ENCODE data around the gene NT5C1A.

NT5C1A gene

GRCh38 chr1:39639305-39640130 lies 32.4 kb downstream of the NT5C1A start, which contains the start of gene HEYL:
TSS of gene HEYL (minus strand) at chr1:39639643. CDS start at chr1:39639625, 18 bp downstream.
- peak within 1 kb of the TSS; percentile 63 for H3K4me3 ChIP-seq (ENCODE audit: low read length, poor library complexity, severe bottlenecking)
- no peaks in the 10 kb centered on the region for H3K9me2 ChIP-seq (replicated peaks; ENCODE audit: low read depth, low read length)

GRCh38 chr1:39638965-39639304 lies 33.0 kb downstream of the NT5C1A start:
- TF ChIP-seq EZH2phosphoT487 (IDR thresholded peaks at IDR 0.05; ENCODE audit: borderline replicate concordance) (no peak), CTCF (conservative IDR thresholded peaks at IDR 0.05; ENCODE audit: low read length) (no peak)
- Histone ChIP-seq H3K79me2 (ENCODE audit: insufficient read depth, low read length) (no peaks in the 10 kb centered on the region), H3K4me3 (ENCODE audit: low read length, poor library complexity, severe bottlenecking) (peak overlapping the region; percentile 63), H3K4me1 (ENCODE audit: insufficient read depth, low read length, poor library complexity, severe bottlenecking) (no peaks in the 10 kb centered on the region), H4K20me1 (ENCODE audit: insufficient read depth, low read length, poor library complexity, severe bottlenecking) (no peaks in the 10 kb centered on the region), H2AFZ (ENCODE audit: low read length) (no peak overlapping the region; the same call in 1 of the 2 replicates), H3K27me3 (ENCODE audit: insufficient read depth, low read length, poor library complexity, severe bottlenecking) (no peaks in the 10 kb centered on the region), H3K9me3 (ENCODE audit: insufficient read depth, low read depth, low read length) (no peaks in the 10 kb centered on the region), H3K36me3 (ENCODE audit: insufficient read depth, low read length) (no peaks in the 10 kb centered on the region), H3K9ac (ENCODE audit: low read depth, low read length, poor library complexity, severe bottlenecking) (no peak overlapping the region), H3K9me2 (replicated peaks; ENCODE audit: low read depth, low read length) (no peaks in the 10 kb centered on the region), H3K4me2 (ENCODE audit: low read depth, low read length, poor library complexity, severe bottlenecking) (peak overlapping the region; percentile 54), H3F3A (ENCODE audit: low read depth) (no peaks in the 10 kb centered on the region)

More at GRCh38 chr1:39639305-39640130, 32.4 kb downstream of the NT5C1A start, which contains the start of gene HEYL:
- Histone ChIP-seq H4K20me1 (ENCODE audit: insufficient read depth, low read length, poor library complexity, severe bottlenecking) (no peaks in the 10 kb centered on the region), H3K27me3 (ENCODE audit: insufficient read depth, low read length, poor library complexity, severe bottlenecking) (no peaks in the 10 kb centered on the region), H3F3A (ENCODE audit: low read depth) (no peaks in the 10 kb centered on the region), H3K9me3 (ENCODE audit: insufficient read depth, low read depth, low read length) (no peaks in the 10 kb centered on the region), H3K9ac (ENCODE audit: low read depth, low read length, poor library complexity, severe bottlenecking) (no peak within 1 kb of the TSS), H3K79me2 (ENCODE audit: insufficient read depth, low read length) (no peaks in the 10 kb centered on the region), H2AFZ (ENCODE audit: low read length) (peak within 1 kb of the TSS; percentile 4; the same call in 1 of the 2 replicates), H3K4me2 (ENCODE audit: low read depth, low read length, poor library complexity, severe bottlenecking) (peak within 1 kb of the TSS; percentile 54), H3K4me1 (ENCODE audit: insufficient read depth, low read length, poor library complexity, severe bottlenecking) (no peaks in the 10 kb centered on the region), H3K36me3 (ENCODE audit: insufficient read depth, low read length) (no peaks in the 10 kb centered on the region)
- TF ChIP-seq EZH2phosphoT487 (IDR thresholded peaks at IDR 0.05; ENCODE audit: borderline replicate concordance) (no peak), CTCF (conservative IDR thresholded peaks at IDR 0.05; ENCODE audit: low read length) (peak; percentile 43)

GRCh38 chr1:39637361-39637760 lies 34.5 kb downstream of the NT5C1A start:
- Histone ChIP-seq H3K9ac (ENCODE audit: low read depth, low read length, poor library complexity, severe bottlenecking) (no peak overlapping the region), H3K4me2 (ENCODE audit: low read depth, low read length, poor library complexity, severe bottlenecking) (no peak overlapping the region), H3K9me2 (replicated peaks; ENCODE audit: low read depth, low read length) (no peaks in the 10 kb centered on the region), H3K9me3 (ENCODE audit: insufficient read depth, low read depth, low read length) (no peaks in the 10 kb centered on the region), H3K27me3 (ENCODE audit: insufficient read depth, low read length, poor library complexity, severe bottlenecking) (no peaks in the 10 kb centered on the region), H3F3A (ENCODE audit: low read depth) (no peaks in the 10 kb centered on the region), H3K4me1 (ENCODE audit: insufficient read depth, low read length, poor library complexity, severe bottlenecking) (no peaks in the 10 kb centered on the region), H3K4me3 (ENCODE audit: low read length, poor library complexity, severe bottlenecking) (no peak overlapping the region), H4K20me1 (ENCODE audit: insufficient read depth, low read length, poor library complexity, severe bottlenecking) (no peaks in the 10 kb centered on the region), H2AFZ (ENCODE audit: low read length) (no peak overlapping the region), H3K36me3 (ENCODE audit: insufficient read depth, low read length) (no peaks in the 10 kb centered on the region), H3K79me2 (ENCODE audit: insufficient read depth, low read length) (no peaks in the 10 kb centered on the region)
- TF ChIP-seq CTCF (conservative IDR thresholded peaks at IDR 0.05; ENCODE audit: low read length) = no peak
- no peak for TF ChIP-seq EZH2phosphoT487 (IDR thresholded peaks at IDR 0.05; ENCODE audit: borderline replicate concordance)
